GM19324 (cell line): ENCODE measurements around the gene BBS9.
"Not testable (repeated sequence)": the region's sequence is repeated elsewhere in the genome, so short reads cannot be mapped to it uniquely, and the experiment has no call there.

Experiments used
- ATAC-seq: cut with Tn5 transposase; IDR thresholded peaks from one replicate; pipeline ENCODE4 v1.9.1; 2021; ENCODE audit warnings: mild to moderate bottlenecking, moderate library complexity; ENCODE audit not compliant: unreplicated experiment, low FRiP score

The BBS9 gene

GRCh38 chr7:33128990-33129805 is at the start of gene BBS9:
TSS of gene BBS9 (plus strand) at chr7:33129564. CDS start at chr7:33146253, 16,689 bp downstream.
- peak; percentile 100 for ATAC-seq

- no peak for ATAC-seq
These were observed 49.3 kb upstream of the BBS9 start for GRCh38 chr7:33079763-33080690.

- ATAC-seq: no peak
These were observed 42.0 kb upstream of the BBS9 start for GRCh38 chr7:33087356-33087755.

- ATAC-seq: no peak
These were observed 41.5 kb upstream of the BBS9 start for GRCh38 chr7:33087858-33088257.

DNA sequence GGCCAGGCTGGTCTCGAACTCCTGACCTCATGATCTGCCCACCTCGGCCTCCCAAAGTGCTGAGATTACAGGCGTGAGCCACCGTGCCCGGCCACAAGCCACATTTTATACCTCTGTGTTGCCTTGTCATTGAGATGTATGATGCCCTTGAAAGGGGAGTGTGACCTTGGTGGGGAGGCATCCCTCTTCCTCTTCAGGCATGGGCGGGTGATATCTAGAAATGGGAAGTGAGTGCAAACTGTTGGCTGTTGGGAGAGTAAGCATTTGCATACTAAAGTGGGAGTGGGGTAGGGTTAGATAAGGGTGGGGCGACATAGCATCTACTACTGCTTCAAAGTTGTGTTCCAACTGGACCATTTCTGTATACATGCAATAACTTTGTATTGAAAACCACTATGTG is 40.2 kb upstream of the BBS9 start:
- no peak for ATAC-seq

- no peak for ATAC-seq
These were observed 38.2 kb upstream of the BBS9 start for GRCh38 chr7:33091111-33091531.

DNA sequence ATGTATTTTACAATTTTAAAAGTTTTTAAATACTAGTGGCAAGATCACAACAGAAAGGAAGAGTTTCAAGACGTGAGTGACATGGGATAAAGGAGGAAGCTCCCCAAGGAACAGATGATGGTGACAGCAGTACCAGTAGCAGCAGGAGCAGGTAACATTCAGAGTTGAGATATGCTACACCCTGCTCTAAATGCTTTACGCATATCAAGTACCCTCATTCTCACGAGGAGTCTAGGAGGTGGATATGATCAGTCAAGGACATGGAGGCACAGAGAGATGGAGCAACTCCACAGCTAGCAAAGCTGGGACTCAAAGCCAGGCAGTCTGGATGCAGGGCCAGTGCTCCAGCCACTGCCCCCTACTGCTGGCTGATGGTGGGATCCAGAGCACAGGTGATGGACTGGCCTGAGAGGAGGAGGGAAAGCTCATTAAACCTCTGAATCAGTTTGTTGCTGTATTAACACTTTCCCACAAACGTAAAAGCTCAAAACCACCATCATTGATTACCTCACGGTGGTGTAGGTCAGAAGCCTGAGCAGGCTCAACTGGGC is 37.6 kb upstream of the BBS9 start:
- ATAC-seq: no peak

- no peak for ATAC-seq
These were observed 36.1 kb upstream of the BBS9 start for GRCh38 chr7:33093266-33093665.

DNA sequence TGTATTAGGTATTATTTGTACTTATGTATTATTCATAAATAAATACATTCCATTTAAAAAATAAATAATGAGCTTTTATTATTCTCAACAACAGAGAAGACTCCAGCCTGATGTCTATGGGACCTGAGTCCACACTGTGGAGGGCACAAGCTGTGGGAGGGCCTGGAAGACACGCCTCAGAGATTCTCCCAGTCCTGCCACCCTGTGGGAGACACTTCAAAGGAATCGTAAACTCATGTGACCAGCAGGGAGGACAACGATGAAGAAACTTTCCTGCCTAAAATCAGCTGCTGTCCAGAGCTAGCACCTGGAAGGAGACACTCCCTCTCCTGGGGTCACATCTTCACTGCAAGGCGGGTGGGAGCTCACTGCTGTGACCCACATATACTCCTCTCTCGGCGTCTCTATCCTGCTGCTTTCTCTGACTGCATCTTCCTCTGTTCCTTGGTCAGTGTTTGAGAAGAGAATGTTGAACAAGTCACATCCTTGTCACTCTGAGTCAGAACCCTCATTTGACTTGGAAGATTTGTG is 34.6 kb upstream of the BBS9 start:
- ATAC-seq: not testable (repeated sequence)

- no peak for ATAC-seq
These were observed 30.0 kb upstream of the BBS9 start for GRCh38 chr7:33099154-33099940.

DNA sequence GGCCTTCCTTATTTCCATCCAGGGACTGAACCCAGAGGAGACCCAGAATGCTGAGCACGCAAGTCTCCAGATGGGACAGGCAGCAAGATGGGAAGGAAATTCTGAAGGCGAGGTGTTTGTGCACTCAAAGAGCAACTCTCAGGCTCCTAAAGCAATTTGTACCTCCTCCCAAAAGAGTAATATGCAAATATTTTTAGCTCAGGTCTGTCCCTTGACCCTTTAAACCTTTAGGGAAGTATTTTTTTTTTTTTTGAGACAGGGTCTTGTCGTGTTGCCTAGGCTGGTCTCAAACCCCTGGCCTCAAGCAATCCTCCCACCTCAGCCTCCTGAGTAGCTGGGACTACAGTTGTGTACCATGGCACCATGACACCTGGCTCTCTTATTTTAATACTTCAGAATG is 28.6 kb upstream of the BBS9 start:
- ATAC-seq: no peak

- ATAC-seq: no peak
These were observed 27.5 kb upstream of the BBS9 start for GRCh38 chr7:33101906-33102305.

GRCh38 chr7:33107136-33108066 is 22.0 kb upstream of the BBS9 start:
- ATAC-seq: no peak

GRCh38 chr7:33108554-33109004 is 20.8 kb upstream of the BBS9 start:
- ATAC-seq: no peak

- peak; percentile 94 for ATAC-seq
These were observed 20.2 kb upstream of the BBS9 start, which contains the start of gene RP9 for GRCh38 chr7:33109005-33109757. TSS of gene RP9 (minus strand) at chr7:33109404. CDS start at chr7:33109372, 32 bp downstream.

DNA sequence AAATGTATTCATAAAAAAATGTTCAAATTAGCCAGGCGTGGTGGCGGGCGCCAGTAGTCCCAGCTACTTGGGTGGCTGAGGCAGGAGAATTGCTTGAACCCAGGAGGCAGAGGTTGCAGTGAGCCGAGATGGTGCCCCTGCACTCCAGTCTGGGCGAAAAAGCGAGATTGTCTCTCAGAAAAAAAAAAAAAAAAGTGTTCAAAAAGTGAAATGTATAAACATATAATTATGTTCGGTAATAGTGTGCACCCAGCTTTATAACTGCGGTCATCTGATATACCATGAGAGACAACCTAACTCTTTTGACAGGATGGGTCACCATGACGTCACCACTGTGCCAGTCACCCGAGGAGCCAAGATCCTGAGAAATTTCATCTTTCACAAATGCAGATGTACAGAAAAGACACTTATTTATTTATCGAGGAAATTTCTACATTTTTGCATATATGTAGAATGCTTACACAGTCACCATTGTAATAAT is 19.6 kb upstream of the BBS9 start:
- ATAC-seq: no peak

DNA sequence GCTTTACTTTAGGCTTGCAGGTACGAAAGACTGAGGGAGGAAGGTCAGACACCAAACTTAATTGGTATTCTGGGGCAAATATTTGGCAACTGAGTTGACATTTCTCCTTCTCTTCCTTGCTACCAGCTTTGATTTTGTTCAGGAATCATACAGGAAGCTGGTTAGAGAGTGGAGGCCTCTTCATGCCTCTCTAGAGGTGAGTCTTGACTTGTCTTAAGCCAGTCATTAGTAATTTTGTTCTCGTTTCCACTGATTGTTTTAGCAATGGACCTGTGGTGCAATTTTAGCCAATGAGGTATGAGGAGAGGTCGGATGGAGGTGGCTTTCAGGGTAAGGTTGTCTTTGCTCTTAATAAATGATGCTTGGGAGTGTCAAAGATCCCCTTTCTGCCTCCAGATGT is 17.8 kb upstream of the BBS9 start:
- no peak for ATAC-seq

- no peak for ATAC-seq
These were observed 14.4 kb upstream of the BBS9 start for GRCh38 chr7:33114976-33115375.
